ENCODE data around the gene DPP10. TPM values are rescaled to one million over a fixed set of nuclear protein-coding genes. Genes with fewer than 3 reads are reported as not detected.
"Not testable (repeated sequence)": the region's sequence is repeated elsewhere in the genome, so short reads cannot be mapped to it uniquely, and the experiment has no call there.

Gene DPP10
- total RNA-seq, 1 donor from 2014 or later: 6.5 TPM

GRCh38 chr2:114406347-114406746, 36.1 kb upstream of the DPP10 start:
- no peaks in the 10 kb centered on the region for H3K27me3 ChIP-seq
- Mint-ChIP-seq H3K36me3 (no peaks in the 10 kb centered on the region), H3K9me3 (peaks cover 9% of the 10 kb centered on the region), H3K4me3 (no peak overlapping the region), H3K27ac (no peak overlapping the region), H3K4me1 (no peaks in the 10 kb centered on the region), H3K27me3 (ENCODE audit: insufficient read depth, low read depth) (no peaks in the 10 kb centered on the region)
- H3K4me1 ChIP-seq: no peaks in the 10 kb centered on the region
- H3K9me3 ChIP-seq (ENCODE audit: low read depth): no peaks in the 10 kb centered on the region
- no peak for TF ChIP-seq CTCF (IDR thresholded peaks at IDR 0.05)
- no peak for TF ChIP-seq EZH2phosphoT487 (IDR thresholded peaks at IDR 0.05)
- TF ChIP-seq EZH2 (IDR thresholded peaks at IDR 0.05): no peak
- no peak for DNase-seq (ENCODE audit: low spot score)
- H3K4me2 ChIP-seq: no peak overlapping the region
- H3K79me2 ChIP-seq (ENCODE audit: low read depth): no peaks in the 10 kb centered on the region
- H3K36me3 ChIP-seq: no peaks in the 10 kb centered on the region
- H3K4me3 ChIP-seq: no peak overlapping the region
- no peak overlapping the region for H2AFZ ChIP-seq (replicated peaks)
- H3F3A ChIP-seq (ENCODE audit: low read depth): no peaks in the 10 kb centered on the region
- H4K20me1 ChIP-seq (ENCODE audit: low read depth): no peaks in the 10 kb centered on the region
- no peak overlapping the region for H3K9ac ChIP-seq
- H3K27ac ChIP-seq: no peak overlapping the region

- H3K9me3 Mint-ChIP-seq; H3K4me3 Mint-ChIP-seq; H3K27ac Mint-ChIP-seq; H2AFZ ChIP-seq (replicated peaks); H3K4me2 ChIP-seq; H3K9ac ChIP-seq; DNase-seq (ENCODE audit: low spot score); H3K27ac ChIP-seq; H3K9me3 ChIP-seq (ENCODE audit: low read depth); H4K20me1 ChIP-seq (ENCODE audit: low read depth); H3K27me3 Mint-ChIP-seq (ENCODE audit: insufficient read depth, low read depth); H3K79me2 ChIP-seq (ENCODE audit: low read depth); H3K4me1 ChIP-seq; H3K27me3 ChIP-seq; H3K36me3 ChIP-seq; H3K4me1 Mint-ChIP-seq; H3F3A ChIP-seq (ENCODE audit: low read depth); H3K4me3 ChIP-seq; H3K36me3 Mint-ChIP-seq: not testable (repeated sequence)
Measured at GRCh38 chr2:114407353-114407752, 35.1 kb upstream of the DPP10 start.

GRCh38 chr2:114421781-114422180, 20.7 kb upstream of the DPP10 start:
- no peak overlapping the region for H2AFZ ChIP-seq (replicated peaks)
- H3K9me3 ChIP-seq (ENCODE audit: low read depth): no peaks in the 10 kb centered on the region
- H3K4me1 Mint-ChIP-seq: no peaks in the 10 kb centered on the region
- no peaks in the 10 kb centered on the region for H3K27me3 ChIP-seq
- H3K27me3 Mint-ChIP-seq (ENCODE audit: insufficient read depth, low read depth): no peaks in the 10 kb centered on the region
- H3K36me3 Mint-ChIP-seq: no peaks in the 10 kb centered on the region
- no peaks in the 10 kb centered on the region for H3K9me3 Mint-ChIP-seq
- TF ChIP-seq EZH2phosphoT487 (IDR thresholded peaks at IDR 0.05) (no peak), CTCF (IDR thresholded peaks at IDR 0.05) (no peak), EZH2 (IDR thresholded peaks at IDR 0.05) (no peak)
- H3K36me3 ChIP-seq: no peaks in the 10 kb centered on the region
- no peak overlapping the region for H3K4me3 Mint-ChIP-seq
- H3K9ac ChIP-seq: no peak overlapping the region
- H3K4me1 ChIP-seq: no peaks in the 10 kb centered on the region
- no peak for DNase-seq (ENCODE audit: low spot score)
- H3K4me3 ChIP-seq: no peak overlapping the region
- no peaks in the 10 kb centered on the region for H4K20me1 ChIP-seq (ENCODE audit: low read depth)
- no peak overlapping the region for H3K27ac ChIP-seq
- H3F3A ChIP-seq (ENCODE audit: low read depth): no peaks in the 10 kb centered on the region
- no peaks in the 10 kb centered on the region for H3K79me2 ChIP-seq (ENCODE audit: low read depth)
- no peak overlapping the region for H3K27ac Mint-ChIP-seq
- no peak overlapping the region for H3K4me2 ChIP-seq

GRCh38 chr2:114424699-114425098, 17.7 kb upstream of the DPP10 start:
- no peak overlapping the region for H3K4me3 Mint-ChIP-seq
- no peak for DNase-seq (ENCODE audit: low spot score)
- no peaks in the 10 kb centered on the region for H3K9me3 Mint-ChIP-seq

More at GRCh38 chr2:114424699-114425098, 17.7 kb upstream of the DPP10 start:
- Histone ChIP-seq H3K36me3 (no peaks in the 10 kb centered on the region), H2AFZ (replicated peaks) (no peak overlapping the region), H3K27me3 (no peaks in the 10 kb centered on the region), H3F3A (ENCODE audit: low read depth) (no peaks in the 10 kb centered on the region), H3K27ac (no peak overlapping the region), H3K9ac (no peak overlapping the region), H3K79me2 (ENCODE audit: low read depth) (no peaks in the 10 kb centered on the region), H3K4me3 (no peak overlapping the region), H4K20me1 (ENCODE audit: low read depth) (no peaks in the 10 kb centered on the region), H3K4me2 (no peak overlapping the region), H3K4me1 (no peaks in the 10 kb centered on the region), H3K9me3 (ENCODE audit: low read depth) (no peaks in the 10 kb centered on the region)
- no peak for TF ChIP-seq CTCF (IDR thresholded peaks at IDR 0.05)
- TF ChIP-seq EZH2 (IDR thresholded peaks at IDR 0.05): no peak
- no peak for TF ChIP-seq EZH2phosphoT487 (IDR thresholded peaks at IDR 0.05)
- H3K27me3 Mint-ChIP-seq (ENCODE audit: insufficient read depth, low read depth): no peaks in the 10 kb centered on the region
- no peaks in the 10 kb centered on the region for H3K4me1 Mint-ChIP-seq
- no peaks in the 10 kb centered on the region for H3K36me3 Mint-ChIP-seq
- no peak overlapping the region for H3K27ac Mint-ChIP-seq

Measured in neural progenitor cell (in vitro differentiated cells).